GM18505 (cell line): Measurements from ENCODE around the gene ARFIP1.
"Not testable (repeated sequence)": the region's sequence is repeated elsewhere in the genome, so short reads cannot be mapped to it uniquely, and the experiment has no call there.

ENCODE experiments used
- ATAC-seq: cut with Tn5 transposase; IDR thresholded peaks from one replicate; pipeline ENCODE4 v1.9.1; 2021; ENCODE audit not compliant: unreplicated experiment
- POLR2A ChIP-seq: IDR thresholded peaks from 4 replicates; pipeline ENCODE4 v1.6.1; 2011; ENCODE audit warnings: borderline replicate concordance; ENCODE audit not compliant: insufficient read depth, insufficient read length; ENCODE audit errors: extremely low read depth

The ARFIP1 gene

GRCh38 chr4:152885185-152885584 lies 105.4 kb downstream of the ARFIP1 start:
- no peak for ATAC-seq
- TF ChIP-seq POLR2A: no peak

- TF ChIP-seq POLR2A: no peak
Measured at GRCh38 chr4:152886201-152886600, 106.4 kb downstream of the ARFIP1 start.

DNA sequence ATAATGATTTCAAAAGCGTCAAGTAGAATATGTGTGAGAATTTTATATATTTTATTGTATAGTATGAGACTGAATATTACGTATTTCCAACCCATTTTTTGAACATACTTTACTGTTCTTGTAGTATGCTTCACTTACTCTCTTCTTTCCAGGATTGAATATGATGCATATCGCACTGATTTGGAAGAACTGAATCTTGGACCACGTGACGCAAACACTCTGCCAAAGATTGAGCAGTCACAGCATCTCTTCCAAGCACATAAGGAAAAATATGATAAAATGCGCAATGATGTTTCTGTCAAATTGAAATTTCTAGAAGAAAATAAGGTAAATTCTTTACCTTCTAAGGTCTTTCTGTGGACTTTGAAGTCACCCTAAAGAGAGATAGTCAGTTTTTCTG lies 108.2 kb downstream of the ARFIP1 start:
- no peak for ATAC-seq
- no peak for TF ChIP-seq POLR2A

More at GRCh38 chr4:152886201-152886600, 106.4 kb downstream of the ARFIP1 start:
- ATAC-seq: no peak

DNA sequence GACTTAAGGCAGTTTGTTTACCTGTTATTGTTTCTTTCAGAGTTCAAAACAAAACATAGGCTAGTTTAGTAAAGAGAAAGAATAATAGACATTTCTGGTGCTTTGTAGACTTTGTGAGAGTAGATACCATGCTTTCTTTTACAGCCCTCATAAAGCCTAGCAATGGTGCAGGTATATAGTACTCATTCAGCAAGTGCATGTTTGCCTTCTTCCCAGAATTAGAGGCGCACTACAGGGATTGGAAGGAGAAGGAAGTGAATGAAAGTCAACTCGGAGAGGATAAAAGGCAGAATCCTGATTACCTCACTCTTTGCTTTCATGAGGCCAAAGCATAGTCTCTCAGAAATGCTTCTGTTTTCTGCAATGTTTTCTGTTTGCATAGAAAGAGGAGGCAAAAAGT lies 113.2 kb downstream of the ARFIP1 start:
- ATAC-seq: no peak
- TF ChIP-seq POLR2A: no peak

DNA sequence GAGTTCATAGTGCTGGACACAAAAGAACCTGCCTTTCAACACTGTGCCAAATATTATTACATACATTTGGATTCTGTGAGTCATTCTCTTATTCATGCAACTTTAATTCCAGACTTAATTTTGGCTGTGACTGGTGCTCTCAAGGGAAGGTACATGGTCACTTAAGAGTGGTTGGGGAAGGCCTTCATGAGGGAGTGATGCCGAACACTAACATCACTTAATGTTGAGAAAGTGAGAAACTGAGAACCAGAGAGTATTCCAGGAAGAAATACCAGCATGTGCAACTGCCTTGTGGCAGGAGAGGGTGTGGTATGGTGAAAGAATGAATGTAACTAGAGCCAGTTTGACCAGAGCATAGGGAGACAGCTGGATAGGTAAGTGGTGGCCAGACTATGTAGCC lies 114.9 kb downstream of the ARFIP1 start:
- TF ChIP-seq POLR2A: no peak
- no peak for ATAC-seq

GRCh38 chr4:152896811-152897210 lies 117.1 kb downstream of the ARFIP1 start:
- no peak for ATAC-seq
- TF ChIP-seq POLR2A: no peak

- not testable (repeated sequence) for ATAC-seq
Measured at GRCh38 chr4:152898133-152898532, 118.4 kb downstream of the ARFIP1 start.

GRCh38 chr4:152898606-152899005 lies 118.9 kb downstream of the ARFIP1 start:
- no peak for ATAC-seq
- no peak for TF ChIP-seq POLR2A

DNA sequence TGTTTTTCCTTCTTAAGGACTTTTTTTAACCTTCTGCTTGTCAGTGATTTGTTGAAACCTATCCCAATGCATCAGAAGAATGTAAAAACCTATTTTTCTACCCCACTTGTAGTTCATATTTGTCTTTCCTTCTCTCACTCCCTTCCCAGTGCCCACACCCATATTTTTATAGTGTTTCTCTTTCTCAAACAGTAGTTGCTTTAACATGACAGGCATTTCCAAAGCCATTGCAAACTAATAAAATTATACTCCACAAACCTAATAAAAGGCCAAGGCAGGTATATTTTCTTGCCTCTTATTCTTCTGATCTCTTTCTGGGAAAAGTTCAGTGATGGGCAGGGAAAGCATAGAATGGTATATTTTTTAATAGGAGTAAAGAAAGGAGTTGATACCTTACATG lies 120.6 kb downstream of the ARFIP1 start:
- no peak for TF ChIP-seq POLR2A
- no peak for ATAC-seq

DNA sequence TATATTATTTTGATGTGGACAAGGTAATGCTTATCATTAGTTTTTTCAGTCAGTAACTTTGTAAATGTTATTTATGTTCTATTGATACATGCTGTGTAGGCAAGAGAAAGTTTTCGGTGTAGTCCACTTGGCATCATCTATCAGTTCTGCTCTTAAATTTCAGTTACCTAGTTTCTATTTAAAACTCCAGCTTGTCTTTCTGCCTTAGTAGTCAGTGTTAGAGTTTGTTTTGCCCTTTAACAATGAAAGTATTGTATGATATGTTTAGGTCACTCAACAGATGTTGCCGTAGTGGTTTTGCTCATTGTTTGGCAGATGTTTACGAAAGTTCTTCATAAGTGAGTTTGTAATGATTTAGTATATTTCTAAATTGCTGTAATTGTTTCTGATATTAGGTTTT lies 121.5 kb downstream of the ARFIP1 start:
- no peak for ATAC-seq
- no peak for TF ChIP-seq POLR2A

GRCh38 chr4:152903658-152904057 lies 123.9 kb downstream of the ARFIP1 start:
- ATAC-seq: no peak
- TF ChIP-seq POLR2A: no peak

DNA sequence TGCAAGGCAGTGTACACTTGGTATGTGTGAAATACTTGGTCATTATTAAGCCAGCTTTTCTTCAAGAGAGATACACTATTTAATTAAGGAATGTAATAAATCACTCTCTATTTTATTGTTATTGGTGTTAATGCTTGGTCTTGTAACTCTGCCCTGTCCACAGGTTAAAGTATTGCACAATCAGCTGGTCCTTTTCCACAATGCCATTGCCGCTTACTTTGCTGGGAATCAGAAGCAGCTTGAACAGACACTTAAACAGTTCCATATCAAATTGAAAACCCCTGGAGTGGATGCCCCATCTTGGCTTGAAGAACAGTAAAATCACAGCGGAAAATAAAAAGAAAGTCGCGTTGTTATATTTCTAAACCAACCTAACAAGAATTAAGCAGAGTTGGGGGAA lies 130.1 kb downstream of the ARFIP1 start:
- TF ChIP-seq POLR2A: no peak
- no peak for ATAC-seq

DNA sequence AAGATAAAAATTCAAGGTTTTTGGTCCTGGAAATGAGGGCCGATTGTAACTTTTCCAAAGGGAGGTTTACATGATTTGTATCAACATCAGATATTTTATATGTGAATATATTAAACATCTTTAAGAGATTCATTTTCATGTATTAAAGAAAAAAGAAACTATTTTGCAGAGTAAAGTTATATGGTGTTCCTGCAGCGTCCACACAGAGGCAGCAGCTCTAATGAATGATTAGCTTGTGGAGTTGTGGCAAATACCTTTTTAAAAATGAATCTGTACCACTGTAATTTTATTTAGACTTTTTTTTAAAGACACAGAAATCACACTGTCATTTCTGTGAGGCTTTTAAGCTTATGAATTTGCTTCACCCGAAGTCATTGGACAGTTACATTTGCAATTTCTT lies 130.8 kb downstream of the ARFIP1 start:
- TF ChIP-seq POLR2A: no peak

DNA sequence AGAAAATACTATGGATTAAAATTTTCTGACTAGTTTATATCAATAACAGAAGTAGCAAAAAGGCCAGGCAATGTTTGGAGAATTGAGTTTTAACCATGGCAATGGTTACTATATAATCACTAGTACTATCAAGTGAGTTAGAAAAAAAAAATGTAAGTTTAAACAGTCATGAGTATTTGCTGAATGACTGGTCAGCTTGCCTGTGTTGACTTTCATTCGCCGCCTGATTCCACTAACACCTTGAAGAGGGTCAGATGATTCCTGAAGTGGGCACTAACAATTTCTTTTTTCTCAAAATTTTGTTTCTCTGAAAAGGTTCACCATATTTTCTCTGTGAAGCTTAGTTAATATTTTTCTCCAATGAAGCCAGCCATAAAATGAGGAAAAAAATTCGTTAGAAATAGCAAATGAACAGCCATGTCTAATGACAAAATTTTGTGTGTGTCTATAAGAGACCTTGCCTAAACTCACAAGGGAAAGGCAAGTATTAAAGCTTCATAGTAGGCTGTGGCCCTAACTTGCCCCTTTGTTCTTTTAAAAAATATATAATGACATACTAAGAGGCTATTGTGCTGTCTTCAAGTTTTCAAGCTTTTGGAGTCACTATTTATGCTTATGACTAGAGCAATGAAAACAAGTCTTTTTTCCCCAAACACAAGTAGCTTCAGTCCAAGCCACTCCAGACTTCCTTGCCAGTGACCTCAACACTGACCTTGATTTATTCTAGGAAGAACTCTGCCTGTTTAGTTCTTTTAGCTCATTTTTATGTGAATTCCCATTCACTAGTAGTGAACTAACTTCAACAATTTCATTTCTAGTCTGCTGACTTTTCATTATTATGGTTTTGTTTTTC lies 138.0 kb downstream of the ARFIP1 start:
- ATAC-seq: no peak
- no peak for TF ChIP-seq POLR2A

More for the DNA sequence above, 130.8 kb downstream of the ARFIP1 start:
- no peak for ATAC-seq

GRCh38 chr4:152919826-152920225 lies 140.1 kb downstream of the ARFIP1 start:
- ATAC-seq: no peak
- TF ChIP-seq POLR2A: no peak

DNA sequence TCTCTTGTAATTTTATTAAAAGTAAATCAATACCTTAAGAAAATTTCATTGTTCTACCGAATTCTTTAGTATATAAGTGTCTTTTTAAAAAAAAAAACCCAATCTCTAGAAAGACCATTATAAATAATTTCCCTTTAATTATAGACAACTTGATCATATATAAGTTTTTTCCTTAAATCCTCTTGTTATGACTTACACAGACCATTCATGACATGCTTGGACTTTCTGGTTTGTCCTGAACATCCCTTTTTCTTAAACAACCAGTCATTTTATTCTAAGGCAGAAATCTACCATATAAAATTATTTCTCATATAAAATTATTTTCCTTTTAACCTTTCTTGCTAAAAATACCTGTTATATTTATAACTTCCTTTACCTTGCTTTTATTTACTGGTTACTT lies 141.0 kb downstream of the ARFIP1 start:
- no peak for TF ChIP-seq POLR2A
- ATAC-seq: no peak

GRCh38 chr4:152921284-152921683 lies 141.5 kb downstream of the ARFIP1 start:
- no peak for TF ChIP-seq POLR2A
- ATAC-seq: no peak
